Anterior cingulate cortex (tissue), 58 donors: Measurements from ENCODE around the gene MCEMP1.

ENCODE experiments used
- DNase-seq, 58 donors: peaks; one replicate each; lab custom pipeline; 2025; lab: John Stamatoyannopoulos, UW

Gene MCEMP1

GRCh38 chr19:7643031-7643415 is 33.9 kb upstream of the MCEMP1 start:
- no peak for DNase-seq

GRCh38 chr19:7643629-7644549 is 33.0 kb upstream of the MCEMP1 start:
- peak in 1 of 58 donors; percentile 11 for DNase-seq

DNA sequence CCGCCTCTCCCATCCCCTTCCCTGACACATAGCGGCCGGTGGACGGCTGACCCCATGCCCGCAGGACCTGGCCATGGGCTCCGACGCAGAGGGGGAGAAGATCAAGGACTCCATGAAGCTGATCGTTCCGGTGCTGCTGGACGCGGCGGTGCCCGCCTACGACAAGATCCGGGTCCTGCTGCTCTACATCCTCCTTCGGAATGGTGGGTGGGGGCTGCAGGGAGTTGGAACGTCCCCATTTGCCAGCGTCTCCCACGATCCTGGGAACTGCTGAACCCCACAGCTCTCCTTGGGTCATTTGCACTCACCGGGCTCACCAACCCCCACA is 32.4 kb upstream of the MCEMP1 start:
- no peak for DNase-seq

GRCh38 chr19:7645163-7645562 is 31.7 kb upstream of the MCEMP1 start:
- no peak for DNase-seq

- no peak for DNase-seq
Measured at GRCh38 chr19:7645656-7646425, 31.0 kb upstream of the MCEMP1 start.

DNA sequence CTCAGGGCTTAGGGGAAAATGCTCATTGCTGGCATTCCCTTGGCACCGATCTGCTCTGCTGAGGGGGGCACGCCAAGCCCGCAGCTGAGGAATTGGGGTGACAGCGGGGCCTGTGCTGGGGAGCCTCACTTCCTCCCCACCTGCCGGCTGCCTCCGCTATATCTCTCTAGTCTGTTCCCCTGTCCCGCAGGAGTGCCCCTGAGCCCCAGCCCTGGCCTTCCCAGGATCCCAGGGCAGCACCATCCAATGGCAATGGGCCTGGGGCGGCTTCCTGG is 30.5 kb upstream of the MCEMP1 start:
- no peak for DNase-seq

GRCh38 chr19:7647156-7647555 is 29.7 kb upstream of the MCEMP1 start:
- no peak for DNase-seq

DNA sequence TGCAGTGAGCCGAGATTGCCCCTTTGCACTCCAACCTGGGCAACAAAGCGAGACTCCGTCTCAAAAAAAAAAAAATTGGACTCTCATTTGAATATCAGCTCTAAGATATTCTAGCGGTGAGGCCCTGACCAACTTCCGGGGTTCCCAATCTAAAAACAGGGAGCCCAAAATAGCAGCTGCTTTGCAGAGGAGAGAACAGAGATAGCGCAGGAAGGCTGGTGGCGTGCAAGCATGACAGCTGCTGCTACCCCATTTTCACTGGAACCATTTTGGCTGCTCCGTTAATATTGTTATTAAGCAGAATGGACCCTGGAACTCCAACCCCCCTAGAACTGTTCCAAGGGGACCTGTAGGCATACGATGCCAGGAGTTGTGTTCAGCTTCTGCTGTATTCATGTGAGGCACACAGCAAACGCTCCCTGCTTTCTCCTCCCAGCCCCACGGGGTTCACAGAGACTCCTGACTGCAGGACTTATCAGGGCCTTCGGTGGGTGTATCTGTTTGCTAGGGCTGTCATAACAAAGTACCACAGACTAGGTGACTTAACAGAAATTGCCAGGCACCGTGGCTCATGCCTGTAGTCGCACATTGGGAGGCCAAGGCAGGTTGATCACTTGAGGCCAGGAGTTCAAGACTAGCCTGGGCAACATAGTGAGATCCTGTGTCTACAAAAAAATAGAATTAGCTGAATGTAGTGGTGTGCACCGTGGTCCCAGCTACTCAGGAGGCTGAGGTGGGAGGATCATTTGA is 28.4 kb upstream of the MCEMP1 start:
- DNase-seq = no peak

GRCh38 chr19:7650148-7650547 is 26.7 kb upstream of the MCEMP1 start:
- DNase-seq = no peak

DNA sequence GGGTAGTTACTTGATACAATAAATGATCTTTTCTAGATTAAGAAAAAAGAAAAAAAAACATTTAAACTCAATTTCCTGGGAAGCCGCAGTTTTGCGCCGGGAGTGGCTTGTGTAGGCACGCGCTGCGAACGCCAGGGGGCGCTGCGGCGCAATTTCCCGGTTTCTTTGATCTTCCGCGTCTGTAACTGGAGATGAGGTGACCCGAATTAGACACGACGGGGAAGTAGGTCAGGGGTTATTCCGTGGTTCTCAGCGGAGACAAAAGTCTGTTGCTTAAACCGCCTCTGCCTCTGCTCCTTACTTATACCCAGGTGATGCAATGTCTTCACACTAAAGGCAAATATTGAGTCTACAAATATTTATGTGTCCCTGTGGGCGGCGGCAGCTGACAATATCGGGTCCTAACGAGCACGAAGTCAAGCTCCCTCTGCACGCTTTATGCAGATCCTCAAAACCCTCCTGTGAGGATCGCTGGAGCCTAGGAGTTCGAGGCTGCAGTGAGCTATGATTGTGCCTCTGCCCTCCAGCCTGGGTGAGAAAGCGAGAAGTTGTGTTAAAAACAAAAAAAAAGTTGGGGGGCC is 24.7 kb upstream of the MCEMP1 start:
- DNase-seq = peak in 55 of 58 donors; percentile 10 to 85 (median 52)

DNA sequence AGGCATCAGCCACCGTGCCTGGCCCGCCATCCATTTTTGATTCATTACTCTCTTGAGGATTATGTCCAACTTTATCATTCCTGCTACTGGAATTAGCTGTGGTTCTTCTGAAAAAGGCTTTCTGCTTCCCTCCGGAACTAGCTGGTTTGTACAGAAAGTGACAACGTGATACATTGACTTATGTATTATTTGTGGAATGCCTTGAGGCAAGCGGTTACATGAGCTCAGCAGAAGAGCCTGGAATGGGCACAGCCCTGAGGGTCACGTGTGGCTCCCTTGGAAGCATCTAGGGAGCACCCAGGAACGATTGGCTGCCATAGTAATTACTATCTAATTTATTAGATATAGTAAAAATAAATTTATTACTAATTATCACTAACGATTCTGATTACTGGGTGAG is 22.5 kb upstream of the MCEMP1 start:
- DNase-seq = no peak

DNA sequence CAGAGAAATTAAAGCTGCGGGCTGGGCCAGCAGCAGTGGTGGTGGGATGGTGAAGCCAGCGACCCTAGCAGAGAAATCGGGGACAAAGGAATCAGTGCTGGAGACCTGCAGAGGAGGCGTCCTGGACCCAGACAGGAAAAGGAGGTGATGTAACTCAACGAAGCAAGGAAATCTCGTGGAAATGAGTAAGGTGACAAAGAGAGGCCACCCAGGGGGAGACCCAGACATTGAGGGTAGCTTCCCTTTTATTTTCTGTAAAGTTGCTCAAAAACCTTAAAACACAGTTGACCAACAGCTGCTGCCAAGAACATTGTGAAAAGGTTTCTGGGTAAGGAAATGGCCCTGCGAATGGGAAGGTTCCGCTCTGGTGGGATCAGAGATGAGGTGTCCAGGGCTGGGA is 21.3 kb upstream of the MCEMP1 start:
- DNase-seq = no peak

GRCh38 chr19:7657131-7657751 is 19.6 kb upstream of the MCEMP1 start:
- peak in 12 of 58 donors; percentile 3 to 36 (median 18) for DNase-seq

- DNase-seq = peak in 38 of 58 donors; percentile 6 to 83 (median 38)
Measured at GRCh38 chr19:7658219-7658686, 18.6 kb upstream of the MCEMP1 start.

GRCh38 chr19:7661744-7662538 is 14.9 kb upstream of the MCEMP1 start:
- no peak for DNase-seq

GRCh38 chr19:7662657-7663056 is 14.2 kb upstream of the MCEMP1 start:
- DNase-seq = no peak

GRCh38 chr19:7663706-7664105 is 13.2 kb upstream of the MCEMP1 start:
- DNase-seq = no peak

- DNase-seq = peak in 8 of 58 donors; percentile 3 to 52 (median 10)
Measured at GRCh38 chr19:7665076-7665475, 11.8 kb upstream of the MCEMP1 start.

GRCh38 chr19:7668842-7669241 is 8.0 kb upstream of the MCEMP1 start, which contains the start of gene RETN:
RETN (plus strand) TSS chr19:7669049; CDS start chr19:7669327, 278 bp downstream.
- DNase-seq = no peak
